Heart left ventricle (tissue), 16 donors: Measurements from ENCODE around the gene COL17A1. TPM values are rescaled to one million over a fixed set of nuclear protein-coding genes. Genes with fewer than 3 reads are reported as not detected.

ENCODE experiments used
- ATAC-seq, 4 donors: fragments of 200-7000 bp; cut with Tn5 transposase; one replicate each; pipeline ENCODE4 v1.9.1; 2020 to 2022; ENCODE audit warnings: moderate library complexity in 4 of 4, mild to moderate bottlenecking in 3 of 4, moderate number of reproducible peaks in 1 of 4
- DNase-seq, 5 donors: peaks; one replicate each; pipeline ENCODE4 v3.0.0-alpha.2; 2020
- H3K27ac ChIP-seq, 12 donors: fragments of 200-600 bp; sonication (generic) in 4 of 12; one replicate each; pipeline versions ENCODE4 v1.5.0 to v1.8.0; 2016 to 2022; ENCODE audit warnings: mild to moderate bottlenecking in 2 of 12
- H3K27me3 ChIP-seq, 9 donors: fragments of 200-600 bp; sonication (generic) in 2 of 9; one replicate each; pipeline versions ENCODE4 v1.5.1 to v1.8.0; 2016 to 2022; ENCODE audit warnings: mild to moderate bottlenecking in 3 of 9
- H3K36me3 ChIP-seq, 9 donors: fragments of 200-600 bp; sonication (generic) in 2 of 9; one replicate each; pipeline versions ENCODE4 v1.5.0 to v1.8.0; 2018 to 2022; ENCODE audit warnings: mild to moderate bottlenecking in 2 of 9
- H3K4me1 ChIP-seq, 12 donors: fragments of 200-600 bp; sonication (generic) in 4 of 12; one replicate each; pipeline versions ENCODE4 v1.5.0 to v1.8.0; 2016 to 2022; ENCODE audit warnings: mild to moderate bottlenecking in 3 of 12
- H3K4me3 ChIP-seq, 12 donors: fragments of 200-600 bp; sonication (generic) in 4 of 12; one replicate each; pipeline versions ENCODE4 v1.5.0 to v1.8.0; 2017 to 2022; ENCODE audit warnings: mild to moderate bottlenecking in 9 of 12, moderate library complexity in 4 of 12
- H3K9me3 ChIP-seq, 12 donors: fragments of 200-600 bp; sonication (generic) in 4 of 12; one replicate each; pipeline versions ENCODE4 v1.5.0 to v1.8.0; 2016 to 2022; ENCODE audit warnings: mild to moderate bottlenecking in 1 of 12
- CTCF ChIP-seq, 12 donors: fragments of 200-600 bp; sonication (generic) in 4 of 12; IDR thresholded peaks; one replicate each; pipeline versions ENCODE4 v1.5.0 to v1.8.0; 2018 to 2022; ENCODE audit warnings: antibody characterized with exemption in 12 of 12, mild to moderate bottlenecking in 5 of 12
- POLR2A ChIP-seq, 2 donors: fragments of 450-650 bp; IDR thresholded peaks; one replicate each; pipeline ENCODE4 v1.6.1; 2017; ENCODE audit warnings: antibody characterized with exemption in 2 of 2, mild to moderate bottlenecking in 2 of 2, moderate library complexity in 2 of 2
- WGBS, 4 donors: extraction: QIAGEN DNeasy Blood & Tissue Kit in 2 of 4; methylation state at CpG; one replicate each; pipeline versions ENCODE4 v1.1.5 to v1.1.7; 2013 to 2018; 5-methylcytosine and 5-hydroxymethylcytosine counted together
- intact Hi-C, 10 donors: fragments of 100-400 bp; cut with DNase I; formaldehyde crosslinking; loops; one replicate each; pipeline versions ENCODE4 v1.11.1 to v1.14.2; 2022
- polyA plus RNA-seq, 2 donors: library from polyadenylated mRNA; stranded (reverse); fragments of 200-250 nt; gene quantifications; one replicate each; pipeline ENCODE4 v1.2.3, GENCODE V29; 2013
- total RNA-seq, 9 donors: library from RNA; depleted of rRNA in 2 of 9; stranded (reverse); fragments of >200 nt in 2 of 9; fragmentation: NEBNext Ultra II Directional in 3 of 9; extraction: Animal tissue kit (Norgen Biotek cat#: 25700) in 3 of 9; gene quantifications; one replicate each; pipeline versions ENCODE4 v1.1.0 to v1.2.4, GENCODE V29; 2016 to 2023
- donor health status: ischemic (EF 13 %, LVEDD 7.1; RV severe dilation, severe dysfunction).
- donor health status: healthy with polysubstance abuse.
- donor health status: DM: no; HTN: yes; CAD: no.
- donor health status: DM: no; HTN: no; CAD: no.
- donor health status: ischemic (EF 25% LVEDD 6.9; RV normal size, moderate dysfunction).
- donor health status: ischemic (EF 25% LVEDD 5.7; RV mildly dilated, moderate dysfunction).
- donor health status: healthy.
- donor health status: DM: yes; HTN: yes; CAD: no.
- donor health status: ischemic (EF 35%, LVEDD 5.7; RV mildly dilated, moderate dysfunction).
- donor health status: nonischemic (EF 11% LVEDD 7.7; RV severe dilation, severe dysfunction).
- donor health status: DM: yes; HTN: yes; CAD: no.
- donor health status: PGD.
- donor health status: ischemic (EF 29% LVEDD 5.4; RV normal size, mild dysfunction).
- donor health status: nonischemic (EF 23%, LVEDD 6.1; RV moderate dilation, normal function).

Gene COL17A1
- total and polyA plus RNA-seq, 11 donors = 0.28 to 2.2 (median 0.37) TPM; not detected in 6

- no peak overlapping the region for H3K4me3 ChIP-seq
- H3K27me3 ChIP-seq = no peaks in the 10 kb centered on the region
- H3K36me3 ChIP-seq = peaks cover 0 to 91% (median 75%) of the 10 kb centered on the region in 9 donors
- H3K9me3 ChIP-seq = no peaks in the 10 kb centered on the region
- DNase-seq (no peak), ATAC-seq (no peak)
- peaks cover 0 to 4% (median 0%) of the 10 kb centered on the region in 12 donors for H3K4me1 ChIP-seq
- no peak for TF ChIP-seq POLR2A (IDR thresholded peaks at IDR 0.05)
- no peak for TF ChIP-seq CTCF (IDR thresholded peaks at IDR 0.05)
- intact Hi-C loops = loop anchor here in 3 of 10 donors (10.0 kb wide), 1 partner anchor 135 kb away; no protein-coding TSS in a partner anchor
- H3K27ac ChIP-seq = no peak overlapping the region
- WGBS, 4 donors = 94 to 100% (median 98%) methylated on average over 1 of the region's 1 CpG
Measured at GRCh38 chr10:104020020-104020419, 65.7 kb downstream of the COL17A1 start.

GRCh38 chr10:104018471-104018870 lies 67.2 kb downstream of the COL17A1 start:
- no peaks in the 10 kb centered on the region for H3K27me3 ChIP-seq
- no peaks in the 10 kb centered on the region for H3K9me3 ChIP-seq
- peaks cover 0 to 88% (median 66%) of the 10 kb centered on the region in 9 donors for H3K36me3 ChIP-seq
- WGBS, 4 donors = 92 to 96% (median 93%) methylated on average over 6 of the region's 6 CpGs
- TF ChIP-seq POLR2A (IDR thresholded peaks at IDR 0.05) (no peak), CTCF (IDR thresholded peaks at IDR 0.05) (no peak)
- no peak overlapping the region for H3K4me3 ChIP-seq
- DNase-seq (no peak), ATAC-seq (no peak)
- no peak overlapping the region for H3K27ac ChIP-seq
- H3K4me1 ChIP-seq = no peaks in the 10 kb centered on the region
- intact Hi-C loops = no loop called here

GRCh38 chr10:104016661-104017060 lies 69.0 kb downstream of the COL17A1 start:
- H3K27ac ChIP-seq = no peak overlapping the region
- ATAC-seq (no peak), DNase-seq (no peak)
- no peak overlapping the region for H3K4me3 ChIP-seq
- intact Hi-C loops = no loop called here
- TF ChIP-seq POLR2A (IDR thresholded peaks at IDR 0.05) (no peak), CTCF (IDR thresholded peaks at IDR 0.05) (no peak)
- H3K36me3 ChIP-seq = peaks cover 0 to 88% (median 66%) of the 10 kb centered on the region in 9 donors
- no peaks in the 10 kb centered on the region for H3K9me3 ChIP-seq
- WGBS, 4 donors = 50 to 79% (median 78%) methylated on average over 1 of the region's 1 CpG
- no peaks in the 10 kb centered on the region for H3K27me3 ChIP-seq
- no peaks in the 10 kb centered on the region for H3K4me1 ChIP-seq

GRCh38 chr10:104014176-104014575 lies 71.5 kb downstream of the COL17A1 start:
- H3K4me3 ChIP-seq = no peak overlapping the region
- no peak for ATAC-seq
- no peak overlapping the region for H3K27ac ChIP-seq
- no peaks in the 10 kb centered on the region for H3K27me3 ChIP-seq
- no peak for DNase-seq
- no peaks in the 10 kb centered on the region for H3K4me1 ChIP-seq
- H3K36me3 ChIP-seq = peaks cover 0 to 87% (median 61%) of the 10 kb centered on the region in 9 donors
- intact Hi-C loops = no loop called here
- WGBS, 4 donors = 90 to 93% (median 91%) methylated on average over 2 of the region's 2 CpGs
- no peaks in the 10 kb centered on the region for H3K9me3 ChIP-seq
- TF ChIP-seq CTCF (IDR thresholded peaks at IDR 0.05) (no peak), POLR2A (IDR thresholded peaks at IDR 0.05) (no peak)
